ENCODE measurements around the gene BCAS3. TPM values are rescaled to one million over a fixed set of nuclear protein-coding genes. Genes with fewer than 3 reads are reported as not detected.

BCAS3 gene
- total and polyA plus RNA-seq, 10 donors, result 3.7 to 56.0 (median 42.3) TPM

DNA sequence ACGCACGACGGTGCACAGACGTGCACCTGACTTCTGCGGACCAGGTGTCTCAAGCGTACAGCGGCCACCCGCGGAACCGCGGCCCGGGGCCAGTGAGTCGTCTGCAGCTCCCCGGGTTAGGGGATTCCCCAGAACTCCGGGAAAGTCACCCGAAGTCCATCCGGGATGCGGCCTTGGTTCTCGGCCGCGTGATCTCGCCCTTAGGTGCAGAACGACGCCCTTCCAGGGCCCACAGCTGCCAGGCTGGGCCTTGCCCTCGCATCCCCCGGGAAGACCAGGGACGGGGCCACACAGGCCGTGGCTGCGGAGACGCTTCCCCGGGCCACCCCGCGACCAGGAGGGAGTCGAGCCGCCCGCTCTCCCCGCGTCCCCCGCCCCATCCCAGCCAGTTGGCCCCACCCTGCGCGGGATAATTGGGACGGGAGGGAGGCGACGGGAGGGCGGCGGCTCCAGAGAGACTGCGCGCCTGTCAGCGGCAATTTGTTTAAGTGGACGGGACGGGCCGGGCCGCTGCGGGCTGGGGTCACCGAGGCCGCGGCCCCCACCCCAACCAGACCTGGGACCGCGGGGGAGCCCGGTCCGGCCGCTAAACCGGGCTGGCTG is 718.4 kb downstream of the BCAS3 start:
- peaks cover 34 to 67% (median 48%) of the 10 kb centered on the region in 6 donors for H3K4me1 ChIP-seq
- TF ChIP-seq POLR2AphosphoS5 (IDR thresholded peaks at IDR 0.05) (peak in 2 of 3 donors; percentile 5 to 49), POLR2A (IDR thresholded peaks at IDR 0.05) (no peak)
- TF ChIP-seq, protein P1, sequence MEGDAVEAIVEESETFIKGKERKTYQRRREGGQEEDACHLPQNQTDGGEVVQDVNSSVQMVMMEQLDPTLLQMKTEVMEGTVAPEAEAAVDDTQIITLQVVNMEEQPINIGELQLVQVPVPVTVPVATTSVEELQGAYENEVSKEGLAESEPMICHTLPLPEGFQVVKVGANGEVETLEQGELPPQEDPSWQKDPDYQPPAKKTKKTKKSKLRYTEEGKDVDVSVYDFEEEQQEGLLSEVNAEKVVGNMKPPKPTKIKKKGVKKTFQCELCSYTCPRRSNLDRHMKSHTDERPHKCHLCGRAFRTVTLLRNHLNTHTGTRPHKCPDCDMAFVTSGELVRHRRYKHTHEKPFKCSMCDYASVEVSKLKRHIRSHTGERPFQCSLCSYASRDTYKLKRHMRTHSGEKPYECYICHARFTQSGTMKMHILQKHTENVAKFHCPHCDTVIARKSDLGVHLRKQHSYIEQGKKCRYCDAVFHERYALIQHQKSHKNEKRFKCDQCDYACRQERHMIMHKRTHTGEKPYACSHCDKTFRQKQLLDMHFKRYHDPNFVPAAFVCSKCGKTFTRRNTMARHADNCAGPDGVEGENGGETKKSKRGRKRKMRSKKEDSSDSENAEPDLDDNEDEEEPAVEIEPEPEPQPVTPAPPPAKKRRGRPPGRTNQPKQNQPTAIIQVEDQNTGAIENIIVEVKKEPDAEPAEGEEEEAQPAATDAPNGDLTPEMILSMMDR (IDR thresholded peaks at IDR 0.05 in 8 of 11, conservative IDR thresholded peaks at IDR 0.05 in 3 of 11), result no peak
- peaks cover 0 to 11% (median 0%) of the 10 kb centered on the region in 6 donors for H3K36me3 ChIP-seq
- H3K27ac ChIP-seq, result peak overlapping the region in 6 of 8 donors; percentile 62 to 84 (median 77)
- H3K4me3 ChIP-seq, result peak overlapping the region in 5 of 8 donors; percentile 44 to 69 (median 47)
- WGBS, 5 donors, result 8 to 22% (median 8%) methylated on average over 5 to 63 of the region's 63 CpGs
- H3K27me3 ChIP-seq (replicated peaks in 1 of 7), result peaks cover 34 to 78% (median 59%) of the 10 kb centered on the region in 7 donors
- intact Hi-C loops (cut with DNase I; ENCODE audit: low total_unique reads), result no loop called here
- no peaks in the 10 kb centered on the region for H3K9me3 ChIP-seq
- DNase-seq, result no peak

DNA sequence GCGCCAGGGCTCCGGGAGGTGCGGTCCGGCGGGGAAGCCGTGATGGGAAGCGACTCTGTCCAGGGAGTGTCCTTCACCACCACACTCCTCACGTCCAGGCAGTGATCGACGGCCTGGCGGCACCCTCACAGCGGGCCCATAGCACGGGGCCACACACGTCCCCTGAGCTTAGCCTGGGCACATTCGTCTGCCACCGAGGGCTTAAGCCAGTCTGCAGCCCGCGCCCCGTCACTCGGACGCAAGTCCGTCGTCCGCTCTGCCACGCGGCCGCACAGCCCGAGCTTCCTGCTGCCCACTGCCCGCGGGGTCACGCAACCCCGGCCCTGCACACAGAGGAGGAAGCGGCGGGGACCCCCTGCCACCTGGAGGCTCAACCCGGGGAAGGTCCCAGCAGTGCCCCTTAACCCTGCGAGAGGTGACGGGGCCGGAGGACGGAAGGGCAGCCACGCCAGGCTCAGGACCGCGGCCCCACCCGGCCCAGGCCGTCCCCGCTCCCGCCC is 719.0 kb downstream of the BCAS3 start:
- no peaks in the 10 kb centered on the region for H3K9me3 ChIP-seq
- peak in 2 of 3 donors; percentile 53 to 64 for TF ChIP-seq POLR2AphosphoS5 (IDR thresholded peaks at IDR 0.05)
- TF ChIP-seq POLR2A (IDR thresholded peaks at IDR 0.05), result no peak
- intact Hi-C loops (cut with DNase I; ENCODE audit: low total_unique reads), result no loop called here
- DNase-seq, result no peak
- peaks cover 35 to 82% (median 64%) of the 10 kb centered on the region in 7 donors for H3K27me3 ChIP-seq (replicated peaks in 1 of 7)
- H3K27ac ChIP-seq, result peak overlapping the region in 7 of 8 donors; percentile 10 to 84 (median 73)
- peaks cover 34 to 72% (median 53%) of the 10 kb centered on the region in 6 donors for H3K4me1 ChIP-seq
- 6 to 27% (median 8%) methylated on average over 6 to 46 of the region's 46 CpGs; no CpG with 5 or more reads in 1 of the 5 donors for WGBS, 5 donors
- H3K4me3 ChIP-seq, result peak overlapping the region in 6 of 8 donors; percentile 8 to 69 (median 46)
- H3K36me3 ChIP-seq, result peaks cover 0 to 11% (median 0%) of the 10 kb centered on the region in 6 donors

DNA sequence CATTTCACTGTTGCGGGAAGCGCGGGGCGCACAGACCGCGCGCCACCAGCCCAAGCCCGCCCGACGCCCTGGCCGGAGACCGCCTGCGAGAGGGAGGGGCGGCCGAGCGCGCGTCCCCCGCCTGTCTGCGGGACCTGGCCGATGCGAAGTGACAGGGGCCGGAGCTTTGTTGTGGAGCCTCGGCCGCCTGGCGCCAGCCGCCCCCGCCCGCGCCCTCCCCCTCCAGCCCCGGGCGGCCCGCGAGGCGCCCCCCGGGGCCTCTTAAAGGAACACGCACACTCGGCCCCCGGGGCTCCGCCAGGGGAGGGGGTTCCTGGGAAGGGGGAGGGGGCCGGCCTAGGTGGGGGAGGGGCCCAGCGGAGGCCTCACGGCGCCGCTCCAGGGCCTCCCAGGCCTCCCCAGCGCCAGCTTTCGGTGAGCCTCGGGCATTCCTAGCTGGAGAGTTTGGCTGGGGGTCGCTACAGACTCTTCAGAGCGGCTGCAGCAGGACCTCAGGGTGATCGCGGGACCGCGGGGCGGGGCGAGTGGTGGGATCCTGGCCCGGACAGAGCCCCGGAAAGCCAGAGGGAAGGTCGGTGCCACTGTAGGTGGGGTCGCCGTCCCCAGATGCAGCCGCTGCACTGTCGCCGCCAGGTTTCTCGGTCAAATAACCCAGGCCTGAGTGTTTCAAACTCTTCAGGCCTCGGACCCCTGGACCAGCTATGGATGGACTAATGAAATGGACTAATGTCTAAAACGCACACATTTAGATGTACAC is 719.6 kb downstream of the BCAS3 start:
- no peak for DNase-seq
- Histone ChIP-seq H3K4me3 (peak overlapping the region in 6 of 8 donors; percentile 8 to 69 (median 46)), H3K4me1 (peaks cover 34 to 79% (median 58%) of the 10 kb centered on the region in 6 donors)

GRCh38 chr17:61398721-61399130 is 721.1 kb downstream of the BCAS3 start:
- peak overlapping the region; percentile 29 to 84 (median 78) for H3K27ac ChIP-seq
- intact Hi-C loops (cut with DNase I; ENCODE audit: low total_unique reads), result no loop called here

More for the DNA sequence above, 719.6 kb downstream of the BCAS3 start:
- Histone ChIP-seq H3K27me3 (replicated peaks in 1 of 7) (peaks cover 38 to 89% (median 71%) of the 10 kb centered on the region in 7 donors), H3K36me3 (peaks cover 0 to 6% (median 0%) of the 10 kb centered on the region in 6 donors), H3K9me3 (no peaks in the 10 kb centered on the region), H3K27ac (peak overlapping the region in 7 of 8 donors; percentile 10 to 84 (median 73))
- TF ChIP-seq, protein P1 (IDR thresholded peaks at IDR 0.05 in 8 of 11, conservative IDR thresholded peaks at IDR 0.05 in 3 of 11), result no peak
- TF ChIP-seq POLR2AphosphoS5 (IDR thresholded peaks at IDR 0.05) (peak in 2 of 3 donors; percentile 6 to 39), POLR2A (IDR thresholded peaks at IDR 0.05) (no peak)
- intact Hi-C loops (cut with DNase I; ENCODE audit: low total_unique reads), result no loop called here
- WGBS, 5 donors, result 3 to 14% (median 5%) methylated on average over 18 to 67 of the region's 67 CpGs

More at GRCh38 chr17:61398721-61399130, 721.1 kb downstream of the BCAS3 start:
- Histone ChIP-seq H3K4me1 (peaks cover 39 to 93% (median 72%) of the 10 kb centered on the region in 6 donors), H3K9me3 (no peaks in the 10 kb centered on the region), H3K4me3 (peak overlapping the region; percentile 25 to 69 (median 44)), H3K36me3 (no peaks in the 10 kb centered on the region), H3K27me3 (replicated peaks in 1 of 7) (peaks cover 40 to 100% (median 85%) of the 10 kb centered on the region in 7 donors)
- DNase-seq, result no peak
- WGBS, 5 donors, result 3 to 5% (median 5%) methylated on average over 32 to 34 of the region's 34 CpGs
- TF ChIP-seq POLR2AphosphoS5 (IDR thresholded peaks at IDR 0.05) (no peak), POLR2A (IDR thresholded peaks at IDR 0.05) (no peak)
- TF ChIP-seq, protein P1 (IDR thresholded peaks at IDR 0.05 in 8 of 11, conservative IDR thresholded peaks at IDR 0.05 in 3 of 11), result no peak

Measured in spleen (tissue), 11 donors.